ENCODE data around the gene NT5DC4.

The NT5DC4 gene

DNA sequence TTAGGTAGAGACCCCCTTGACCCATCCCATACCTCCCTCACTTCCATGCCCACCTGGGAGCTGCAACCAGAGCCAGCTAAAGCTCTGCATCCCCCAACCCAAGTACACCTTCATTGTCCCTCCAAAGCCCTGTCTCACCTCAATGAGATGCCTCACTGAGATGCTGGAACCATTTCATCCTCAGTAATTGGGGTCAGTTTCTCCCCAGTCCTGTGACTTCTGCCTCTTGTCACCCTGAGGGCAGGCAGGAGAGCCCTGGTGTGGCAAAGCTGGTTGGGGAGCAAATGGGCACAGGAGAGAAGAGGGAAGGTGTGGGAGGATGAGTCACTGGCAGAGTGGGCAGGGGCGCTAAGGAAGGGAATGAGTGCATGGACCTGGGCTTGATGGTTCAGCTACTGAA lies 27.9 kb upstream of the NT5DC4 start:
- Histone ChIP-seq H3F3A (ENCODE audit: insufficient read depth, low read length) (peaks cover 16% of the 10 kb centered on the region), H3K79me2 (ENCODE audit: low read length) (no peaks in the 10 kb centered on the region), H3K9me2 (replicated peaks; ENCODE audit: insufficient read depth, low read length) (no peaks in the 10 kb centered on the region), H3K4me2 (ENCODE audit: low read depth, low read length) (peak overlapping the region; percentile 39; the same call in 1 of the 2 replicates), H3K9me3 (replicated peaks; ENCODE audit: insufficient read depth, low read length) (no peaks in the 10 kb centered on the region), H3K9ac (ENCODE audit: low read length) (no peak overlapping the region), H3K4me3 (ENCODE audit: low read length) (no peak overlapping the region), H3K27ac (ENCODE audit: low read length) (peak overlapping the region; percentile 50; the same call in 1 of the 2 replicates), H3K4me1 (ENCODE audit: low read length) (peaks cover 24% of the 10 kb centered on the region), H4K20me1 (ENCODE audit: insufficient read depth, low read length) (no peaks in the 10 kb centered on the region), H3K27me3 (replicated peaks; ENCODE audit: insufficient read depth, low read length) (no peaks in the 10 kb centered on the region), H3K36me3 (replicated peaks; ENCODE audit: insufficient read depth, low read length) (no peaks in the 10 kb centered on the region), H2AFZ (ENCODE audit: low read length) (peak overlapping the region; percentile 41)
- TF ChIP-seq EZH2phosphoT487 (IDR thresholded peaks at IDR 0.05; ENCODE audit: low read length): no peak
- TF ChIP-seq, protein P1, sequence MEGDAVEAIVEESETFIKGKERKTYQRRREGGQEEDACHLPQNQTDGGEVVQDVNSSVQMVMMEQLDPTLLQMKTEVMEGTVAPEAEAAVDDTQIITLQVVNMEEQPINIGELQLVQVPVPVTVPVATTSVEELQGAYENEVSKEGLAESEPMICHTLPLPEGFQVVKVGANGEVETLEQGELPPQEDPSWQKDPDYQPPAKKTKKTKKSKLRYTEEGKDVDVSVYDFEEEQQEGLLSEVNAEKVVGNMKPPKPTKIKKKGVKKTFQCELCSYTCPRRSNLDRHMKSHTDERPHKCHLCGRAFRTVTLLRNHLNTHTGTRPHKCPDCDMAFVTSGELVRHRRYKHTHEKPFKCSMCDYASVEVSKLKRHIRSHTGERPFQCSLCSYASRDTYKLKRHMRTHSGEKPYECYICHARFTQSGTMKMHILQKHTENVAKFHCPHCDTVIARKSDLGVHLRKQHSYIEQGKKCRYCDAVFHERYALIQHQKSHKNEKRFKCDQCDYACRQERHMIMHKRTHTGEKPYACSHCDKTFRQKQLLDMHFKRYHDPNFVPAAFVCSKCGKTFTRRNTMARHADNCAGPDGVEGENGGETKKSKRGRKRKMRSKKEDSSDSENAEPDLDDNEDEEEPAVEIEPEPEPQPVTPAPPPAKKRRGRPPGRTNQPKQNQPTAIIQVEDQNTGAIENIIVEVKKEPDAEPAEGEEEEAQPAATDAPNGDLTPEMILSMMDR (IDR thresholded peaks at IDR 0.05; ENCODE audit: low read length): no peak
- TF ChIP-seq EZH2 (optimal IDR thresholded peaks at IDR 0.05; ENCODE audit: low read depth, low read length): no peak
- DNase-seq: no peak

DNA sequence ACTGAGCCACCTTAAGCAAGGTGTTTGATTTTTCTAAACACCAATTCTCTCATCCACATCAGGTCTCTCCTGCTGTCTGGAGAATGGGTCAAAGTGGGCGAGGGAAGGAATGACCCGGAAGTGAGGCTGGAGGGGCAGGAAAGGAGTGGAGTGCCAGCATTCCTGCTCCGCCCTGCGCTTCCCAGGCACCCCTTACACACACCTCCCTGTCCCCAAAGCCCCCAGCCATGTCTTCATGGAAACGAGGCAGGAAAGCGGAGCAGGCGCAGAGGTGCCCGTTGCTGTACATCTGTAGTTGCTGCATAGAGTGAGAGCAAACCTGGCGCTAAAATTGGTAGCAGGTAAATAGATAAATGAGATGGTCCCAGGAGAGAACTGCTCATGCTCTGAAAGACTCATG lies 27.2 kb upstream of the NT5DC4 start:
- Histone ChIP-seq H3K4me1 (ENCODE audit: low read length) (peaks cover 24% of the 10 kb centered on the region), H3K27ac (ENCODE audit: low read length) (no peak overlapping the region), H3K9ac (ENCODE audit: low read length) (no peak overlapping the region), H3K4me3 (ENCODE audit: low read length) (no peak overlapping the region), H3K9me3 (replicated peaks; ENCODE audit: insufficient read depth, low read length) (no peaks in the 10 kb centered on the region), H4K20me1 (ENCODE audit: insufficient read depth, low read length) (no peaks in the 10 kb centered on the region), H3K36me3 (replicated peaks; ENCODE audit: insufficient read depth, low read length) (no peaks in the 10 kb centered on the region), H3K4me2 (ENCODE audit: low read depth, low read length) (no peak overlapping the region), H3K27me3 (replicated peaks; ENCODE audit: insufficient read depth, low read length) (no peaks in the 10 kb centered on the region), H3F3A (ENCODE audit: insufficient read depth, low read length) (peaks cover 16% of the 10 kb centered on the region), H2AFZ (ENCODE audit: low read length) (no peak overlapping the region), H3K79me2 (ENCODE audit: low read length) (no peaks in the 10 kb centered on the region), H3K9me2 (replicated peaks; ENCODE audit: insufficient read depth, low read length) (no peaks in the 10 kb centered on the region)
- TF ChIP-seq, protein P1 (IDR thresholded peaks at IDR 0.05; ENCODE audit: low read length): no peak
- TF ChIP-seq EZH2 (optimal IDR thresholded peaks at IDR 0.05; ENCODE audit: low read depth, low read length) (no peak), EZH2phosphoT487 (IDR thresholded peaks at IDR 0.05; ENCODE audit: low read length) (no peak)
- DNase-seq: no peak

DNA sequence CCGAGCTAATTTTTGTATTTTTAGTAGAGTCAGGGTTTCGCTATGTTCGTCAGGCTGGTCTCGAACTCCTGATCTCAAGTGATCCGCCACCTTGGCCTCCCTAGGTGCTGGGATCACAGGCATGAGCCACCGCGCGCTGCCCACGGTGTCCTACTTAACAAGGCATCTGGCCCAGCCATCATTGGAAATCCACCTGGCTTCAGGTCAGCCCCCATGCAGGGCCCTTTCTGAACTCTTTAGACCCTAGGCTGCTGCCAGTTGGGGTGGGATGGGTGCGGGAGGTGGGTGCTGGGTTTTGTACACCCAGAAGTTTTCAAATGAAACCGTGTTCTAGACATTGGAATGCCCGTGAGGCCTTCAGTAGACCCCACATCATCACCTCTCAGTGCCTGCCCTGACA lies 26.6 kb upstream of the NT5DC4 start:
- Histone ChIP-seq H3K4me1 (ENCODE audit: low read length) (peaks cover 24% of the 10 kb centered on the region), H3K79me2 (ENCODE audit: low read length) (no peaks in the 10 kb centered on the region), H3F3A (ENCODE audit: insufficient read depth, low read length) (peaks cover 16% of the 10 kb centered on the region), H3K36me3 (replicated peaks; ENCODE audit: insufficient read depth, low read length) (no peaks in the 10 kb centered on the region), H3K9ac (ENCODE audit: low read length) (no peak overlapping the region), H3K27me3 (replicated peaks; ENCODE audit: insufficient read depth, low read length) (no peaks in the 10 kb centered on the region), H3K9me3 (replicated peaks; ENCODE audit: insufficient read depth, low read length) (no peaks in the 10 kb centered on the region), H3K4me3 (ENCODE audit: low read length) (no peak overlapping the region), H3K9me2 (replicated peaks; ENCODE audit: insufficient read depth, low read length) (no peaks in the 10 kb centered on the region), H2AFZ (ENCODE audit: low read length) (no peak overlapping the region), H4K20me1 (ENCODE audit: insufficient read depth, low read length) (no peaks in the 10 kb centered on the region), H3K4me2 (ENCODE audit: low read depth, low read length) (no peak overlapping the region), H3K27ac (ENCODE audit: low read length) (no peak overlapping the region)
- TF ChIP-seq, protein P1 (IDR thresholded peaks at IDR 0.05; ENCODE audit: low read length): no peak
- TF ChIP-seq EZH2phosphoT487 (IDR thresholded peaks at IDR 0.05; ENCODE audit: low read length) (no peak), EZH2 (optimal IDR thresholded peaks at IDR 0.05; ENCODE audit: low read depth, low read length) (no peak)
- no peak for DNase-seq

Data from MM.1S (cell line).